Retina (tissue), 1 donor: ENCODE measurements around the gene PCGF3.
"Not testable (repeated sequence)": the region's sequence is repeated elsewhere in the genome, so short reads cannot be mapped to it uniquely, and the experiment has no call there.

Experiments used
- DNase-seq: peaks from one replicate; pipeline ENCODE4 v3.0.0-alpha.2; 2016

The PCGF3 gene

GRCh38 chr4:787561-787981 is 81.9 kb downstream of the PCGF3 start:
- no peak for DNase-seq

- no peak for DNase-seq
Measured at GRCh38 chr4:788006-788635, 82.5 kb downstream of the PCGF3 start.

- no peak for DNase-seq
Measured at GRCh38 chr4:788636-789297, 83.1 kb downstream of the PCGF3 start.

GRCh38 chr4:789571-790465 is 84.2 kb downstream of the PCGF3 start:
- no peak for DNase-seq

- no peak for DNase-seq
Measured at GRCh38 chr4:790466-790820, 84.8 kb downstream of the PCGF3 start.

- no peak for DNase-seq
Measured at GRCh38 chr4:791252-791897, 85.7 kb downstream of the PCGF3 start.

- DNase-seq, result peak; percentile 55
Measured at GRCh38 chr4:791898-792625, 86.4 kb downstream of the PCGF3 start.

- peak; percentile 19 for DNase-seq
Measured at GRCh38 chr4:792626-793092, 87.0 kb downstream of the PCGF3 start.

- no peak for DNase-seq
Measured at GRCh38 chr4:793093-793861, 87.6 kb downstream of the PCGF3 start.

GRCh38 chr4:793941-794621 is 88.4 kb downstream of the PCGF3 start:
- DNase-seq, result peak; percentile 24

- peak; percentile 49 for DNase-seq
Measured at GRCh38 chr4:794900-795725, 89.5 kb downstream of the PCGF3 start.

GRCh38 chr4:795726-796119 is 90.1 kb downstream of the PCGF3 start:
- no peak for DNase-seq

GRCh38 chr4:796206-796605 is 90.6 kb downstream of the PCGF3 start:
- DNase-seq, result no peak

GRCh38 chr4:797066-797465 is 91.4 kb downstream of the PCGF3 start:
- DNase-seq, result no peak

- no peak for DNase-seq
Measured at GRCh38 chr4:801436-802124, 95.9 kb downstream of the PCGF3 start.

GRCh38 chr4:803884-804283 is 98.3 kb downstream of the PCGF3 start:
- DNase-seq, result no peak

- no peak for DNase-seq
Measured at GRCh38 chr4:804804-805203, 99.2 kb downstream of the PCGF3 start.

- DNase-seq, result not testable (repeated sequence)
Measured at GRCh38 chr4:806979-807378, 101.3 kb downstream of the PCGF3 start.

GRCh38 chr4:807792-808191 is 102.2 kb downstream of the PCGF3 start:
- DNase-seq, result no peak
